Inferior parietal cortex (tissue), 1 donor: ENCODE results near the gene PPARA.

Source experiments
- DNase-seq: peaks from one replicate; pipeline ENCODE4 v3.0.0-alpha.2; 2016; ENCODE audit errors: extremely low spot score

PPARA gene

GRCh38 chr22:46150034-46150654 is at the start of gene PPARA:
Gene PPARA, plus strand, starts transcription at chr22:46150526. Its CDS starts 47,858 bp downstream, at chr22:46198384.
- peak; percentile 78 for DNase-seq

DNA sequence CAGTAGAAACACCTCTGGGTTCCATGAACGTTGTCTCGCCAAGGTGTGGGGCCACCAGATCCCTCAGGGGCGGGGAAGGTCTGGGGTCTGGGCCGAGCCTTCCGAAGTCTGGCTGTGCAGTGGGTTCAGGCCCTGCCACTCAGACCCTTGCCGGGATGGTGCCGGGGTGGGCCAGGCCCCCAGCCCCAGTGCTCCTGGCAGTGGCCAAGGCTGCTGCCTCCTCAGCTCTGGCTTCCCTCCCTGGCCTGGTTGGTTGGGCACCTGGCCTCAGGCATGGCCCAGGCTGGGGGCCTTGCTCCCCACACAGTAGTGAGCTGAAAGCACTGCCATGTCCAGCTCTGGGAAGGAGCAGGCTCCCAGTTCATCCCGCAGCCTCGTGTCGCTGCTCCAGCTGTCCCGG is 48.2 kb upstream of the PPARA start:
- no peak for DNase-seq

DNA sequence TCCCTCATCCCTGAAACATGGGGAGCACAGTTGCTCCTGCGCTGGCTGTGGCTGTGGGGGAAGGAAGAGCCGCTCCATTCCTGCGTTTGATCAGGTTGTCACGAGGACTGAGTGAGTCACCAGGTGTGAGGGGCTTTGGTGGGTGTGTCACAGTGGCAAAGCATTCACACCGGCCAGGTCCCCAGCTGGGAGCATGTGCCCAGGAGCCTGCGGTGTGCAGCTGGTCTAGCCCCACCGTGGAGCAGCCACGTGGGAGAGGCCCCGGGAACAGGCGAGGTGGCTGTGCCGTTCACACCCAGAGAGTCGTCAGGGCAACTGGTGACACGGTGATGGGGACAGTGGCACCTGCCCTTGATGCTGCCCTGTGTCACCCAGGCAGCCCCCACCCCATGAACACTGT is 47.6 kb upstream of the PPARA start:
- DNase-seq: no peak

GRCh38 chr22:46103181-46103580 is 47.1 kb upstream of the PPARA start:
- DNase-seq: no peak

DNA sequence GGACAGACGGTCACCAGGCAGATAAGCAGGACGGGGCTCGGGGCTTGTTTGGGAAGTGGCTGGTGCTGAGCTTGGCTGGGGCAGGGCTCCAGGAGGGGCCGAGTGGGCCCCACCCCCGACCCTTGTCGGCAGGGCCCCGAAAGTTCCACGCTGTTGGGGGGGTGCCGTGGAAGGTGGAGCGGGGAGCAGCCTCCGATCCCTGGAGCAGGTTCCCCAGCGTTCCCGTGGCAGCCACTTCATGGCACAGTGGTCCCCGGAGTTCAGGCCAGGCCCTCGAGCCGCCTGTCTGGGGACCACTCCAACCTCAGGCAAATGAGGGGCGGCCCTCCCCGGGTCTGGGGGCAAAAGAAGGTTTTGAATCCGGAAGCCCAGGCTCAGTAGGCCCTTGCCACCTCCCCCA is 46.7 kb upstream of the PPARA start:
- no peak for DNase-seq

- DNase-seq: no peak
Observed at GRCh38 chr22:46104170-46104880, 46.0 kb upstream of the PPARA start.

DNA sequence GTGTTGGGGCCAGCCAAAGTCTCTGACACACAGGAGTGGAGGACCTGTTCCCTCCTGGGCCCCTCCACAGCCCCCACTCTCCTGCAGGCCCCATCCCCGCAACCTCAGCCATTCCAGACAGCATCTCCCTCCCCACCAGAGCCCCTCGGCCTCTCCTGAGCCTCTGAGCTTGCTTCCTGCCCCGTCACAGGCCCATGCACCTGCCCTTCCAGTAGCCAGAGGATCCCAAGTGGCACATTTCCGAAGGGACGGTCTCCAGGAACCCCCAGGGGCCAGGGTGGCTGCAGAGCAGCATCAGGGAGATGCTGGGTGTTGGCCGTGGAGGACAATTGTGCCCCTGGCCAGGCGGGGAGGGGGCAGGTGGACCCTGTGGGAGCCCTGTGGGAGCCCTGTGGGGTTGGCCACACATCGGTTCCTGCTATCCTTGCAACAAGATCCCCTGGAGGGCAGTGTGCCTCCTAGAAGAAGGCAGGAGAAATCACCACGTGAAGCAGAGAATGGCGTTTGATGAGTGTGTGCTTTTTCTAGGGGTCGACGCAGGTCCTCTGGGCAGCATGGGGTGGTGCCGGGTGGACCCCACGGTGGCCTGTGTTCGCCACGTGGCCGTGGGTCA is 45.3 kb upstream of the PPARA start:
- DNase-seq: no peak

DNA sequence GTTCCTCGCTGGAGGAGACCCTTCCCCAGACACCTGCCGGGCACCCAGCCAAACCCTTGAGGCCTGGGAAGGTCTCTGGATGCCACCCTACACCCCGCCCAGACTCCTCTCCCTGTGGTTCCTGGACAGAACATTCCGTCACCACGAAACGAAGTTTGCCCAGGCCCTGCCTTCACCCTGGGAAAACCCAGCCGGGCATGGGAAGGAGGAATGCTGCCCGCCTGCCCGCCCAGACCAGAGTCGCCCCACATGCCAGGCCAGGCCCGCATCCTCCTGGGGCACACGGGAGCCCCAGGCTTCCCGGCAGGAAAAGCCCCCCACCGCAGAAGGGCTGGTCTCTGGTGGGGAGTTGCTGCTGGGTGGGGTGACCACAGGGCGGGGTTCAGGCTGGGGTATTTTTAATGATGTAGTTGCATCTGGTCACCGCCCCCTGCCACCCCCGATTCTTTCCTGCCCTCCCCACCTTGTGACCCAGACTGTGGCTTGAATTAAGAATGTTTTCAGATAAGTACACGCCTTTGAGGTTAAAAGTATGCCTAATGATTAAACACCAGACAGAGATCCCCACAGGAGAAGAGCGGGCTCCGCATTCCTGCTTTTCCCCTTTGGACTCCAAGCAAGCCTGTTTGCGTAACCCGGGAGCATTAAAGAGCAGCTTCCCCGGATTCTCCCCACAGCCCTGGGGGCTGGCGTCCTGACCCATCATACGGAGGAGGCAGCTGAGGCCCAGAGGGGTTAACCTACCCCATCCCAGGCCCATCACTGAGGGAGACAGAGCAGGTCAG is 44.6 kb upstream of the PPARA start:
- DNase-seq: no peak

- DNase-seq: no peak
Observed at GRCh38 chr22:46106279-46107022, 43.9 kb upstream of the PPARA start.

DNA sequence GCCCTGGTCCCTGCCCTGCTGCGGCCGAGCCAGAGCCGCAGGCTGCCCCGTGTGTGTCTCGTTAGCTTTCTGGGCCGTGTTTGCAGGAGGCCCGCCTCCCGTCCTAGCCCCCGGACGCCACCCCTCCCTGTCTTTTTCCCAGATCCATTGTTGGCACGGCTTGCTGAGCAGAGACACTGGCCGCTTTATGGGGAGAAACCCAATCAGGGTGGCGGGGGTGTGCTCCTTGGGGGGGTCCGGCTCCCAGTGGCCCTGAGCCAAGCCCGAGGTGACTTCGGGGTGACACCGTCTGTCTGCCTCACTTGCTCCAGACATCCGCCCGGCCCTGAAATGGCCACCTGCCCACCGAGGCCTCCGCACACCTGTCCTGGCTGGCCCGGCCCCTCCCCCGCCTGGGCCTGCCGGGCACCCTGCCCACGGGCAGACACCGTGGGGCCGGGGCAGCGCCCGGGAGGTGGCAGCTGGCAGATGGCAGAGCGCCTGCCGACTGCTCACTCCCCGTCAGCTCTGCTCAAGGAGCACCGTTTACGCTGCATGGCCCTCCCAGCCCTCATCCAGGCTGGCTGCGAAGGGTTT is 43.1 kb upstream of the PPARA start:
- DNase-seq: no peak

GRCh38 chr22:46107753-46108563 is 42.4 kb upstream of the PPARA start:
- no peak for DNase-seq

DNA sequence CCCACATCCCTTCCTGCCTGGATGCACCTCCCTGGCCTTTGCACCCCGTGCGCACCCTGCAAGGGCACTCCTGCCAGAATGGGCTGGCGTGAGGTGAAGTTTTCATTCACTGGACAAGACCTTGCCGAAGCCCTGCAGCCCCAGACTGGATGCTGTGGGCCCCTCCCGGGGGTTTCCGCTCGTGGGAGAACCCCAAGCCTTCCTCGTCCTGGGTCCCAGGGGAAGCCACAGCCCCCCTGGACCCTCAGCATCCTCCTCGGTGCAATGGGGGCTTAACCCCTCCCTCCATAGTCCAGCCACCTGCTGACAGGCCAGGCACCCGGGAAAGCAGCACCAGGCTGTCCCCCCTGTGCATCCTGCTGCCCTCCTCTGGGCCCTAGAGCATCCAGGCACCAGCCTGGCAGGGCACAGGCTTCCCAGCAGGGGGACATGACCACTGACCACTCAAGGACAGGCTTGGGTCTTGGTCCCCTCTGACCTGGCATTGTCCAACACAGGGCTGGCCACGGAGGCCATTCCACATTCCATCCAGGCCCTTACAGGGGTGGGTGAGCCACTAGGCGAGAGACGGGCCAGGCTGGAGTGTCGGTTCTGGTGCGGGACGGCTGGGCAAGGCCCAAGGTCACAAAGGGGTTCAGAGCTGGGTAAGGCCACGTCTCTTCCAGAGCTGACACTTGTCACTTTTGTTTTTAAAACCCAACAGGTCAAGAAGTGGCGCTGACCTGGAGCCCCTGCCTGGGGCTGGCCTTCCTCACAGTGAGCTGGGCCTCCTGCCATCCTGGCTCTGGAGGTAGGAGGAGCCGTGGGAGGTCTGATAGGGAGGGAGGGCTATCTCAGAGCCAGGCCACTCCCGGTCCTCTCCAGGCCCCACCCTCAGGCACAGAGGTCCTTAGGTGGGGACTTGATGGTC is 41.5 kb upstream of the PPARA start:
- no peak for DNase-seq

GRCh38 chr22:46109474-46110003 is 40.8 kb upstream of the PPARA start:
- no peak for DNase-seq

DNA sequence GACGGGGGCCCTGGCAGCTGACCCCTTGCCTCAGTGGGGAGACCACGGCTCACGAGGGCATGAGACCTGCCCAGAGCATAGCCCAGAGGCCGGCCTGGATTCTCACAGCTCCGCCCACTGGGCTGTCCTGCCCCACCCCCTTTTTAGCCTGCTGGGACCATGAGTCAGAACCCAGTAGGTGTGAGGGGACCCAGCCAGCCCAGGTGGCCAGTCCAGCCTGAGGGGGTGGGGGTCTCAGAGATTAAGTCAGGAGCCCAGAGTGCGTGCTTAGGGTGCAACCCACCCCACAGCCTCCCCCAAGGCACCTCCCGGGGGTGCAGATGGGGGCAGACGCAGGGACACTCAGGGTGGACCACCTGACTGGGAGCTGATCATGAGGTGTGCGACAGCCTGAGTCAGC is 40.1 kb upstream of the PPARA start:
- DNase-seq: no peak

DNA sequence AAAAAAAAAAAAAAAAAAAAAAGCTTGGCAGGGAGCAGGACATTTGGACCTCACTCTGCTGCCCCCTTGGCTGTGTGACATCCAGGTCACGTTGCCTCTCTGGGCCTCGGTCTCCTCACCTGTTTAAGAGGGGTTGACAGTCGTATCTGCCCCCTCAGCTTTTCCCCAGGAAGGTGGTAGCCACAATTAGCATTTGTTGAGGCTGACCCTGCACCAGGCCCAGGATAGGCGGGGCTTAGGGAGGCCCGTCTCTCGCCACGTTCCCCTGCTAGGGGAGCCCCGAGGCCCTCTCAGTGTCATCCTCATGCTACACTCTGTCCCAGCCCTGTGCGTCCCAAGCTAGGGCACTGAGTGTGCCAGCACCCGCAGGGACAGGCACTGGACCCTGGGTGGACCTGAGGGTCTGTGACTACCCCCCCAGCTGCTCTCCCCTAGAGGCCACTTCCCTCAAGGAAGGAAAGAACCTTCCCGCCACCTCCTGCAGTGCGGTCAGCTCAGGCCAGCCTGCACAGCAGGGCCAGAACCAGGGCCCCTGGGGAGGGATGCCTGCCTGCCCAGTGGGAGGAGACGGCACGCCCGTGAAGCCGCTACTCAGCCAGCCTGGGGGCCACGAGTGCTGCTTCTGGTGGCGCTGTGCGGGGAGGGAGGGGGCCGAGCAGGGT is 38.5 kb upstream of the PPARA start:
- no peak for DNase-seq

- DNase-seq: no peak
Observed at GRCh38 chr22:46112405-46112804, 37.9 kb upstream of the PPARA start.

DNA sequence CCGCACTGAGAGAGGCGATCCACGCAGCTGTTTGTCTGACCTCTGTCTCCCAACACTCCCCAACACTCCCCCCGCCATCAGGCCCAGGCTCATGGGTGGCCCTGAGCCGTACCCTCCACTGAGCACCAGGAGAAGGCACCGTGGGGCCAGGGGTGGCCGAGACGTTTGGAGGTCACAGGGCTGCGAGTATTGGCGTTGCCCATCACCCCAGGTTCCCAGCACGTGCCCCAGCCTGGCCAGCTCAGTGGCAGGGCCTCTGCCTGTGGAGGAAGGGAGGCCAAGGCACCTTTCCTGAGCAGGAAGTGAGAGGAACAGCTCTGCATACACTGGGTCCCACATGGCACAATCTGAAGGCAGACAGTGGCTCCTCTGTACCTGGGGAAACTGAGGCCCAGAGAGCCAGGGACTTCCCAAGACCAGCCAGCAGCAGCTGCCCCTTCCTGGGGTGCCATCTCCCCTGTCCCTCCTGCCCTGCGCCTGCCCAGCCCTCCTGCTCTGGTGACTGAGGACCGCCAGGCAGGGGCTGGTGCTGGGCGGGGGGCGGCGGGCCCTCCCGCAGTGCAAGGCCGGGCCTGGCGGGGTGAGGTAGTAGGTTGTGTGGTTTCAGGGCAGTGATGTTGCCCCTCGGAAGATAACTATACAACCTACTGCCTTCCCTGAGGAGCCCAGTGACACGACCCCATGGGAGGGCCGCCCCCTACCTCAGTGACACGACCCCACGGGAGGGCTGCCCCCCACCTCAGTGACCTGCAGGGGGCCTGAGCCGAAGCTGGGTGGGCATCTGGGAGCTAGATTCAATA is 37.0 kb upstream of the PPARA start:
- no peak for DNase-seq
